ENCODE results near the gene MAP4K5. TPM values are rescaled to one million over a fixed set of nuclear protein-coding genes. Genes with fewer than 3 reads are reported as not detected.

Gene MAP4K5
- total and polyA plus RNA-seq, 8 donors: 46.4 to 71.8 (median 62.6) TPM

DNA sequence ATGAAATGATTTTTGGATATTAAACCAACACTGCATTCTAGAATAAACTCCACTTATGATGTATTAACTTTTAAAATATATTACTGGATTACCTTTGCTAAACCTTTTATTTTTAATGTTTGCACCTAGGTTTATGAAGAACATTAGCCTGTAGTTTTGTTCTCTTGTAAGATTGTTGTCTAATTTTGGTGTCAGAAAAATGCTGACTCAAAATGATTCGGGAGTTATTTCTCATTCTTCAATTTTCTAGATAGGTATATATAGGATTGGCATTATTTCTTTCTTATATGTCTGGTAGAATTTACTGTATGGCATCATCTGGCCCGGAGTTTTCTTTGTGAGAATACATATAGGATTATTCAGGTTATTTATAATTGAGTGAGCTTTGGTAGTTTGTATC, 54.6 kb downstream of the MAP4K5 start:
- DNase-seq (no peak), ATAC-seq (no peak)
- Histone ChIP-seq H3K27ac (no peak overlapping the region), H3K27me3 (no peaks in the 10 kb centered on the region), H3K9me3 (peaks cover 0 to 17% of the 10 kb centered on the region in 2 donors), H3K36me3 (peaks cover 0 to 35% of the 10 kb centered on the region in 2 donors), H3K4me1 (no peaks in the 10 kb centered on the region), H3K4me3 (no peak overlapping the region)
- TF ChIP-seq, protein P1, sequence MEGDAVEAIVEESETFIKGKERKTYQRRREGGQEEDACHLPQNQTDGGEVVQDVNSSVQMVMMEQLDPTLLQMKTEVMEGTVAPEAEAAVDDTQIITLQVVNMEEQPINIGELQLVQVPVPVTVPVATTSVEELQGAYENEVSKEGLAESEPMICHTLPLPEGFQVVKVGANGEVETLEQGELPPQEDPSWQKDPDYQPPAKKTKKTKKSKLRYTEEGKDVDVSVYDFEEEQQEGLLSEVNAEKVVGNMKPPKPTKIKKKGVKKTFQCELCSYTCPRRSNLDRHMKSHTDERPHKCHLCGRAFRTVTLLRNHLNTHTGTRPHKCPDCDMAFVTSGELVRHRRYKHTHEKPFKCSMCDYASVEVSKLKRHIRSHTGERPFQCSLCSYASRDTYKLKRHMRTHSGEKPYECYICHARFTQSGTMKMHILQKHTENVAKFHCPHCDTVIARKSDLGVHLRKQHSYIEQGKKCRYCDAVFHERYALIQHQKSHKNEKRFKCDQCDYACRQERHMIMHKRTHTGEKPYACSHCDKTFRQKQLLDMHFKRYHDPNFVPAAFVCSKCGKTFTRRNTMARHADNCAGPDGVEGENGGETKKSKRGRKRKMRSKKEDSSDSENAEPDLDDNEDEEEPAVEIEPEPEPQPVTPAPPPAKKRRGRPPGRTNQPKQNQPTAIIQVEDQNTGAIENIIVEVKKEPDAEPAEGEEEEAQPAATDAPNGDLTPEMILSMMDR (IDR thresholded peaks at IDR 0.05): no peak
- intact Hi-C loops (cut with DNase I): no loop called here

DNA sequence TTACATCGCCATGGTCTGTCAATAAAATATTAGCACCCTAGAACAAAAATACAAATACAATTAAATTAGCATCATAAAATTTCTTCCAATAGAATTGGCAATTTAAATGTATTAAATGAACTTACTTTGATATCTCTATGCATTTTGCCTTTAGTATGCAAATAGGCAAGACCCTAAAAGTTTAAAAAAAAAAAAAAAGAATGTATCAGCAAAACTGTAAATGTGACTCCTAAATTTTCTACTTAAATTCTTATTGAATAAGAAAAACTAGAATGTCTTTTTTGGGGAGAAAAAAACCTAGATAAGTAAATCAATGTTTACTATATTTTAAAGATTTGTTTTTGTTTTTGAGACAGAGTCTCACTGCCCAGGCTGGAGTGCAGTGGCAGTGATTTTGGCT, 56.2 kb downstream of the MAP4K5 start:
- no peaks in the 10 kb centered on the region for H3K27me3 ChIP-seq
- intact Hi-C loops (cut with DNase I): no loop called here
- no peaks in the 10 kb centered on the region for H3K4me1 ChIP-seq
- H3K27ac ChIP-seq: no peak overlapping the region
- DNase-seq: no peak
- TF ChIP-seq, protein P1 (IDR thresholded peaks at IDR 0.05): no peak
- H3K36me3 ChIP-seq: peaks cover 0 to 43% of the 10 kb centered on the region in 2 donors
- peaks cover 0 to 33% of the 10 kb centered on the region in 2 donors for H3K9me3 ChIP-seq
- no peak overlapping the region for H3K4me3 ChIP-seq
- ATAC-seq: no peak

GRCh38 chr14:50475460-50475859, 56.9 kb downstream of the MAP4K5 start:
- peaks cover 0 to 49% of the 10 kb centered on the region in 2 donors for H3K36me3 ChIP-seq
- no peak for DNase-seq
- H3K4me3 ChIP-seq: no peak overlapping the region
- no peaks in the 10 kb centered on the region for H3K4me1 ChIP-seq
- TF ChIP-seq, protein P1 (IDR thresholded peaks at IDR 0.05): no peak
- ATAC-seq: no peak
- H3K27ac ChIP-seq: no peak overlapping the region
- H3K9me3 ChIP-seq: peaks cover 0 to 39% of the 10 kb centered on the region in 2 donors
- H3K27me3 ChIP-seq: no peaks in the 10 kb centered on the region
- intact Hi-C loops (cut with DNase I): no loop called here

- Histone ChIP-seq H3K9me3 (peaks cover 0 to 44% of the 10 kb centered on the region in 2 donors), H3K27me3 (no peaks in the 10 kb centered on the region), H3K27ac (no peak overlapping the region), H3K4me1 (no peaks in the 10 kb centered on the region), H3K36me3 (peaks cover 0 to 81% of the 10 kb centered on the region in 2 donors), H3K4me3 (no peak overlapping the region)
- DNase-seq: no peak
- intact Hi-C loops (cut with DNase I): no loop called here
- ATAC-seq: no peak
- TF ChIP-seq, protein P1 (IDR thresholded peaks at IDR 0.05): no peak
These were observed 60.4 kb downstream of the MAP4K5 start for GRCh38 chr14:50471838-50472465.

DNA sequence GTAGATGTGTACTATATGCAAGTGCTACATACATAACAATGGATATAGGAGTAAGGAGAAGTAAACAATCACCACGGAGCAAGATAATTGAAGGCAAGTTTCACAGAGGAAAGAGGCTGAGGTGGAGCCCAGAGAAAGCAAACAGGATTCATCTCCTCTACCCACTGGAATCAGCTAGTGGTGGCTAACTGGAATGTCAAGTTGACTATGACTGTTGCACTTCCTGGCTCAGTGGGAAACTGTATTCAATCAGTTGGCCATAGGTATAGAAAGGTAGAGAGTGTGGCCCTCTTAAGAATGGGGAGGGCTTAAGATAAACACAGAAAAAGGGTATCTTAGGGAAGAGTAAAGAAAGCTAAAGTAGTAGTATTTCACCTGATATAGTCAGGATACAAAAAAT, 62.4 kb downstream of the MAP4K5 start:
- Histone ChIP-seq H3K4me1 (no peaks in the 10 kb centered on the region), H3K27ac (no peak overlapping the region), H3K9me3 (peaks cover 0 to 44% of the 10 kb centered on the region in 2 donors), H3K4me3 (no peak overlapping the region), H3K27me3 (no peaks in the 10 kb centered on the region), H3K36me3 (peaks cover 0 to 85% of the 10 kb centered on the region in 2 donors)
- ATAC-seq (no peak), DNase-seq (no peak)
- TF ChIP-seq, protein P1 (IDR thresholded peaks at IDR 0.05): no peak
- intact Hi-C loops (cut with DNase I): no loop called here

Measured in left lung (tissue), 10 donors.